K562 (cell line): Measurements from ENCODE around the gene CIB1. TPM values are rescaled to one million over a fixed set of nuclear protein-coding genes. Genes with fewer than 3 reads are reported as not detected.
A peak's percentile ranks its signal among the peaks of the same experiment; 100 is the strongest.

Experiments used
- CREB1 ChIP-seq, 2 experiments: sonication (generic) in 1 of 2; formaldehyde crosslinking in 1 of 2; IDR thresholded peaks; 2 replicates each; pipeline versions ENCODE4 v1.6.1 to v1.8.0; 2012 to 2022; ENCODE audit warnings: inconsistent platforms in 1 of 2, mild to moderate bottlenecking in 1 of 2, missing genetic modification reagents in 1 of 2, moderate library complexity in 1 of 2
- CUX1 ChIP-seq: fragments of 200-800 bp; sonication (Bioruptor generic); IDR thresholded peaks from 2 replicates; pipeline ENCODE4 v1.6.1; 2016; ENCODE audit warnings: missing genetic modification characterization, missing compliant biosample characterization
- HMGN3 ChIP-seq: IDR thresholded peaks from 2 replicates; pipeline ENCODE4 v1.6.1; 2011; ENCODE audit warnings: borderline replicate concordance, low read depth, mild to moderate bottlenecking, mixed read lengths, low read length; ENCODE audit not compliant: insufficient read length; ENCODE audit errors: extremely low read depth
- MNT ChIP-seq, 2 experiments: fragments of 450-650 bp; conservative IDR thresholded peaks; 2 replicates each; pipeline ENCODE4 v1.6.1; 2017; ENCODE audit warnings: mild to moderate bottlenecking in 2 of 2, moderate library complexity in 2 of 2
- NFE2 ChIP-seq: IDR thresholded peaks from 2 replicates; pipeline ENCODE4 v1.6.1; 2014; ENCODE audit warnings: antibody characterized with exemption, low read depth
- RHOXF2B ChIP-seq: fragments of 250-450 bp; sonication (Bioruptor Pico); conservative IDR thresholded peaks from 2 replicates; pipeline ENCODE4 v1.5.1; 2021
- TFE3 ChIP-seq: fragments of 450-650 bp; formaldehyde crosslinking; IDR thresholded peaks from 2 replicates; pipeline ENCODE4 v1.4.0; 2020; ENCODE audit warnings: mild to moderate bottlenecking, mixed read lengths
- ZNF311 ChIP-seq: fragments of 250-450 bp; sonication (Bioruptor Pico); IDR thresholded peaks from 2 replicates; pipeline ENCODE4 v1.4.0; 2020; ENCODE audit warnings: mild to moderate bottlenecking, moderate library complexity
- ZNF408 ChIP-seq: fragments of 250-450 bp; sonication (Bioruptor Pico); IDR thresholded peaks from 2 replicates; pipeline ENCODE4 v1.4.0; 2020; ENCODE audit warnings: low read depth, mild to moderate bottlenecking, moderate library complexity
- polyA plus RNA-seq, 8 experiments: library from polyadenylated mRNA; depleted of rRNA in 4 of 8; stranded (reverse) in 5 of 8; unstranded in 3 of 8; fragments of >200 nt; fragmentation: Nextera tagmentation in 2 of 8; fragmentation: Illumina TruSeq in 1 of 8; extraction: Ambion mirVana in 2 of 8; extraction: Trizol in 1 of 8; gene quantifications; 2 replicates each; pipeline versions ENCODE4 v1.2.1 to v1.2.3, GENCODE V29; 2011 to 2014; ENCODE audit warnings: inconsistent platforms in 1 of 8, missing spikeins in 1 of 8
- total RNA-seq, 7 experiments: library from RNA; depleted of rRNA in 6 of 7; stranded (reverse); fragments of >200 nt in 6 of 7; fragmentation: Illumina TruSeq in 2 of 7; extraction: Trizol in 2 of 7; gene quantifications; 2 replicates each; pipeline versions ENCODE4 v1.2.1 to v1.2.3, GENCODE V29; 2011 to 2021; ENCODE audit warnings: low replicate concordance in 1 of 7
- TF ChIP-seq, protein P1 (sequence below): sonication (generic); formaldehyde crosslinking; IDR thresholded peaks from 2 replicates; pipeline ENCODE4 v1.9.0; 2022; ENCODE audit warnings: mild to moderate bottlenecking, missing genetic modification reagents
- TF ChIP-seq, protein P2 (sequence below): fragments of 450-650 bp; IDR thresholded peaks from 2 replicates; pipeline ENCODE4 v1.6.1; 2018; ENCODE audit not compliant: partially characterized antibody
- TF ChIP-seq, protein P3 (sequence below): sonication (generic); formaldehyde crosslinking; IDR thresholded peaks from 2 replicates; pipeline ENCODE4 v1.5.0; 2020; ENCODE audit warnings: missing genetic modification reagents

CIB1 gene
- total and polyA plus RNA-seq, 9 of the 15 experiments (the other 6 are each of a cell fraction or from before 2014, with no cell fraction given) = 14.9 to 136 (median 64.5) TPM

DNA sequence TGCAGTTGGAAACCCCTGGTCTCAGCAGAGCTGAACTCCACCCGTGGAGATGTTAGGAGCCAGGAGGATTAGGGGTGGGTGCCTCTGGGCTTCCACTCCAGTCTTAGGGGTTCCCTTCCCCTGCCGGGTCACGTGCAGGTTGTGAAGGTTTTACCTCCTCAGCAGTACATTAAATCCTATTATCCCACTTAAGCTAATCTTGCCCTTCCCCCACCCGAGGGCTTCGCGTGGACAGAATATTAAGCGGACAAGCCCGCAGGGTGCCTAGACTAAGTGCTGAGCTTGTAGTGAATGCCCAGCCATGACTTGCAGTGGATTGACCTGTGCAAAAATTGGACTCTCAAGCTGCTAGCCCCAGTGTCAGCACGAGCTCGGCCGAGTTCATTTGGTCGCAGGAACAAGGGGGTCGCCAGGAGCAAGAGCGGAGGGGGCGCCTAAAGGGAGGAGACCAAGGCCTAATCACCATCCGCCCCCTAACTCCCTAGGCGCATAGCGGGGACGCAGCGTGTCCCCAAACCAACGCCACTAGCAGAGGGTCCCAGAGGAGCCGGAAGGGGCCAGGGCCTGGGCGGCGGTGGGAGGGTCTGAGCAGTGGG, 33.1 kb downstream of the CIB1 start (continued):
- TF ChIP-seq, protein P1, sequence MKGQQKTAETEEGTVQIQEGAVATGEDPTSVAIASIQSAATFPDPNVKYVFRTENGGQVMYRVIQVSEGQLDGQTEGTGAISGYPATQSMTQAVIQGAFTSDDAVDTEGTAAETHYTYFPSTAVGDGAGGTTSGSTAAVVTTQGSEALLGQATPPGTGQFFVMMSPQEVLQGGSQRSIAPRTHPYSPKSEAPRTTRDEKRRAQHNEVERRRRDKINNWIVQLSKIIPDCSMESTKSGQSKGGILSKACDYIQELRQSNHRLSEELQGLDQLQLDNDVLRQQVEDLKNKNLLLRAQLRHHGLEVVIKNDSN (CRISPR knock-in tag) = peak; percentile 62
- TF ChIP-seq, protein P2, sequence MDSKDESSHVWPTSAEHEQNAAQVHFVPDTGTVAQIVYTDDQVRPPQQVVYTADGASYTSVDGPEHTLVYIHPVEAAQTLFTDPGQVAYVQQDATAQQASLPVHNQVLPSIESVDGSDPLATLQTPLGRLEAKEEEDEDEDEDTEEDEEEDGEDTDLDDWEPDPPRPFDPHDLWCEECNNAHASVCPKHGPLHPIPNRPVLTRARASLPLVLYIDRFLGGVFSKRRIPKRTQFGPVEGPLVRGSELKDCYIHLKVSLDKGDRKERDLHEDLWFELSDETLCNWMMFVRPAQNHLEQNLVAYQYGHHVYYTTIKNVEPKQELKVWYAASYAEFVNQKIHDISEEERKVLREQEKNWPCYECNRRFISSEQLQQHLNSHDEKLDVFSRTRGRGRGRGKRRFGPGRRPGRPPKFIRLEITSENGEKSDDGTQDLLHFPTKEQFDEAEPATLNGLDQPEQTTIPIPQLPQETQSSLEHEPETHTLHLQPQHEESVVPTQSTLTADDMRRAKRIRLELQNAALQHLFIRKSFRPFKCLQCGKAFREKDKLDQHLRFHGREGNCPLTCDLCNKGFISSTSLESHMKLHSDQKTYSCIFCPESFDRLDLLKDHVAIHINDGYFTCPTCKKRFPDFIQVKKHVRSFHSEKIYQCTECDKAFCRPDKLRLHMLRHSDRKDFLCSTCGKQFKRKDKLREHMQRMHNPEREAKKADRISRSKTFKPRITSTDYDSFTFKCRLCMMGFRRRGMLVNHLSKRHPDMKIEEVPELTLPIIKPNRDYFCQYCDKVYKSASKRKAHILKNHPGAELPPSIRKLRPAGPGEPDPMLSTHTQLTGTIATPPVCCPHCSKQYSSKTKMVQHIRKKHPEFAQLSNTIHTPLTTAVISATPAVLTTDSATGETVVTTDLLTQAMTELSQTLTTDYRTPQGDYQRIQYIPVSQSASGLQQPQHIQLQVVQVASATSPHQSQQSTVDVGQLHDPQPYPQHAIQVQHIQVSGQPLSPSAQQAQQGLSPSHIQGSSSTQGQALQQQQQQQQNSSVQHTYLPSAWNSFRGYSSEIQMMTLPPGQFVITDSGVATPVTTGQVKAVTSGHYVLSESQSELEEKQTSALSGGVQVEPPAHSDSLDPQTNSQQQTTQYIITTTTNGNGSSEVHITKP = peak; percentile 88
- TF ChIP-seq TFE3 = peak; percentile 19
- TF ChIP-seq RHOXF2B = no peak
- 0 out of 4 replicates have a peak, but pooled peaks of 1 of the 2 experiments have one; percentile 17 for TF ChIP-seq MNT (conservative IDR thresholded peaks at IDR 0.05)
- TF ChIP-seq HMGN3 = no peak
- TF ChIP-seq, protein P3, sequence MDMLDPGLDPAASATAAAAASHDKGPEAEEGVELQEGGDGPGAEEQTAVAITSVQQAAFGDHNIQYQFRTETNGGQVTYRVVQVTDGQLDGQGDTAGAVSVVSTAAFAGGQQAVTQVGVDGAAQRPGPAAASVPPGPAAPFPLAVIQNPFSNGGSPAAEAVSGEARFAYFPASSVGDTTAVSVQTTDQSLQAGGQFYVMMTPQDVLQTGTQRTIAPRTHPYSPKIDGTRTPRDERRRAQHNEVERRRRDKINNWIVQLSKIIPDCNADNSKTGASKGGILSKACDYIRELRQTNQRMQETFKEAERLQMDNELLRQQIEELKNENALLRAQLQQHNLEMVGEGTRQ = peak; percentile 43
- 0 out of 2 replicates have a peak, but pooled peaks have one; percentile 4 for TF ChIP-seq NFE2
- no peak for TF ChIP-seq CUX1 (CRISPR knock-in tag)
- TF ChIP-seq ZNF311 (CRISPR knock-in tag) = no peak
- no peak for TF ChIP-seq ZNF408 (CRISPR knock-in tag)
- TF ChIP-seq CREB1 (IDR thresholded peaks at IDR 0.05) = no peak
- TF ChIP-seq CREB1 (CRISPR knock-in tag; IDR thresholded peaks at IDR 0.05) = 0 out of 2 replicates have a peak, but pooled peaks have one; percentile 22
